BLaER1 treated with 17β-estradiol and CSF1 and Interleukin-3, amounts not matched to agents 10 nM and 100 nM (cell line): ENCODE data around the gene NEURL1B.
"Not testable (repeated sequence)": the region's sequence is repeated elsewhere in the genome, so short reads cannot be mapped to it uniquely, and the experiment has no call there.

ENCODE experiments used
- H3K27ac ChIP-seq, 11 experiments: shearing (Covaris generic); formaldehyde crosslinking; 2 replicates each; pipeline ENCODE4 v1.8.1; 2022
- H3K27me3 ChIP-seq, 11 experiments: shearing (Covaris generic); formaldehyde crosslinking; 2 replicates each; pipeline ENCODE4 v1.8.1; 2022
- H3K36me3 ChIP-seq, 11 experiments: shearing (Covaris generic); formaldehyde crosslinking; 2 replicates each; pipeline ENCODE4 v1.8.1; 2022
- H3K4me1 ChIP-seq, 10 experiments: shearing (Covaris generic); formaldehyde crosslinking; 2 replicates each; pipeline ENCODE4 v1.8.1; 2022
- H3K4me2 ChIP-seq, 11 experiments: shearing (Covaris generic); formaldehyde crosslinking; 2 replicates each; pipeline ENCODE4 v1.8.1; 2022
- H3K4me3 ChIP-seq, 10 experiments: shearing (Covaris generic); formaldehyde crosslinking; 2 replicates each; pipeline ENCODE4 v1.8.1; 2022
- H3K9ac ChIP-seq, 11 experiments: shearing (Covaris generic); formaldehyde crosslinking; 2 replicates each; pipeline ENCODE4 v1.8.1; 2022
- H3K9me3 ChIP-seq, 11 experiments: shearing (Covaris generic); formaldehyde crosslinking; replicated peaks in 1 of 11; 2 replicates each; pipeline ENCODE4 v1.8.1; 2022
- H4K20me1 ChIP-seq, 11 experiments: shearing (Covaris generic); formaldehyde crosslinking; 2 replicates each; pipeline ENCODE4 v1.8.1; 2022
- Cebpa-rat ChIP-seq, 11 experiments: shearing (Covaris generic); IDR thresholded peaks; 2 replicates each; pipeline ENCODE4 v1.8.1; 2022

Gene NEURL1B

GRCh38 chr5:172648013-172648381 lies 6.9 kb downstream of the NEURL1B start:
- Histone ChIP-seq H3K27ac (peak overlapping the region in 2 of 11 experiments; percentile 5 to 17; a peak in 2 of 22 replicates), H3K4me1 (peaks cover 42 to 89% (median 79%) of the 10 kb centered on the region in 10 experiments), H3K9me3 (peaks cover 0 to 16% (median 6%) of the 10 kb centered on the region in 11 experiments; a peak in 10 of 22 replicates), H3K4me3 (no peak overlapping the region), H4K20me1 (peaks cover 0 to 71% (median 43%) of the 10 kb centered on the region in 11 experiments; a peak in 18 of 22 replicates), H3K36me3 (peaks cover 0 to 87% (median 59%) of the 10 kb centered on the region in 11 experiments; a peak in 17 of 22 replicates), H3K9ac (peak overlapping the region in 5 of 11 experiments; percentile 4 to 53 (median 21); a peak in 4 of 22 replicates), H3K27me3 (peaks cover 0 to 7% (median 0%) of the 10 kb centered on the region in 11 experiments; a peak in 2 of 22 replicates), H3K4me2 (peak overlapping the region; percentile 15 to 97 (median 92); a peak in 21 of 22 replicates)
- no peak for TF ChIP-seq Cebpa-rat (IDR thresholded peaks at IDR 0.05)

- Histone ChIP-seq H3K36me3 (peaks cover 0 to 95% (median 65%) of the 10 kb centered on the region in 11 experiments; a peak in 17 of 22 replicates), H3K9me3 (peaks cover 0 to 21% (median 7%) of the 10 kb centered on the region in 11 experiments; a peak in 15 of 22 replicates), H3K4me1 (peaks cover 35 to 82% (median 72%) of the 10 kb centered on the region in 10 experiments), H3K27ac (peak overlapping the region in 1 of 11 experiments; percentile 17; a peak in 1 of 22 replicates), H4K20me1 (peaks cover 0 to 71% (median 43%) of the 10 kb centered on the region in 11 experiments; a peak in 18 of 22 replicates), H3K27me3 (0 out of 22 replicates have a peak, but pooled peaks cover 0 to 1% (median 0%) of the 10 kb centered on the region in 11 experiments), H3K4me3 (no peak overlapping the region), H3K4me2 (peak overlapping the region; percentile 6 to 97 (median 92); a peak in 17 of 22 replicates), H3K9ac (no peak overlapping the region)
- no peak for TF ChIP-seq Cebpa-rat (IDR thresholded peaks at IDR 0.05)
Measured at GRCh38 chr5:172648755-172649154, 7.7 kb downstream of the NEURL1B start.

- H3K4me3 ChIP-seq, H3K27ac ChIP-seq, H3K27me3 ChIP-seq, H3K9ac ChIP-seq: not testable (repeated sequence)
- Histone ChIP-seq H3K4me2 (peak overlapping the region in 8 of 11 experiments; percentile 38 to 96 (median 91); a peak in 15 of 22 replicates), H3K4me1 (peaks cover 41 to 68% (median 60%) of the 10 kb centered on the region in 10 experiments), H4K20me1 (peaks cover 0 to 47% (median 0%) of the 10 kb centered on the region in 11 experiments; a peak in 7 of 22 replicates), H3K9me3 (peaks cover 27 to 52% (median 39%) of the 10 kb centered on the region in 11 experiments), H3K36me3 (peaks cover 6 to 63% (median 50%) of the 10 kb centered on the region in 11 experiments; a peak in 21 of 22 replicates)
Measured at GRCh38 chr5:172656496-172656895, 15.4 kb downstream of the NEURL1B start.

GRCh38 chr5:172657524-172658233 lies 16.6 kb downstream of the NEURL1B start:
- Histone ChIP-seq H3K27ac (peak overlapping the region in 10 of 11 experiments; percentile 46 to 86 (median 80); a peak in 18 of 22 replicates), H4K20me1 (peaks cover 0 to 42% (median 0%) of the 10 kb centered on the region in 11 experiments; a peak in 6 of 22 replicates), H3K4me2 (peak overlapping the region; percentile 71 to 98 (median 89)), H3K36me3 (peaks cover 6 to 62% (median 39%) of the 10 kb centered on the region in 11 experiments; a peak in 21 of 22 replicates), H3K9me3 (peaks cover 27 to 43% (median 35%) of the 10 kb centered on the region in 11 experiments), H3K4me1 (peaks cover 47 to 68% (median 65%) of the 10 kb centered on the region in 10 experiments), H3K9ac (peak overlapping the region in 8 of 11 experiments; percentile 57 to 77 (median 72); a peak in 16 of 22 replicates), H3K4me3 (peak overlapping the region in 7 of 10 experiments; percentile 19 to 56 (median 39); a peak in 9 of 20 replicates)
- not testable (repeated sequence) for H3K27me3 ChIP-seq

- Histone ChIP-seq H3K27ac (peak overlapping the region in 10 of 11 experiments; percentile 46 to 86 (median 80); a peak in 19 of 22 replicates), H3K4me1 (peaks cover 47 to 71% (median 67%) of the 10 kb centered on the region in 10 experiments), H3K4me3 (peak overlapping the region in 8 of 10 experiments; percentile 19 to 56 (median 34); a peak in 13 of 20 replicates), H3K27me3 (no peaks in the 10 kb centered on the region), H3K36me3 (peaks cover 6 to 60% (median 36%) of the 10 kb centered on the region in 11 experiments; a peak in 21 of 22 replicates), H3K9me3 (peaks cover 27 to 36% (median 32%) of the 10 kb centered on the region in 11 experiments), H4K20me1 (peaks cover 0 to 45% (median 0%) of the 10 kb centered on the region in 11 experiments; a peak in 6 of 22 replicates), H3K9ac (peak overlapping the region in 10 of 11 experiments; percentile 7 to 77 (median 66); a peak in 19 of 22 replicates), H3K4me2 (peak overlapping the region; percentile 71 to 98 (median 89))
- no peak for TF ChIP-seq Cebpa-rat (IDR thresholded peaks at IDR 0.05)
Measured at GRCh38 chr5:172658391-172658790, 17.3 kb downstream of the NEURL1B start.

- peak overlapping the region in 10 of 11 experiments; percentile 34 to 88 (median 82); a peak in 19 of 22 replicates for H3K27ac ChIP-seq
- H3K4me2 ChIP-seq = peak overlapping the region; percentile 79 to 98 (median 93)
Measured at GRCh38 chr5:172658961-172659501, 18.0 kb downstream of the NEURL1B start.

GRCh38 chr5:172659570-172659908 lies 18.5 kb downstream of the NEURL1B start:
- peak overlapping the region in 10 of 11 experiments; percentile 34 to 88 (median 82); a peak in 19 of 22 replicates for H3K27ac ChIP-seq

More at GRCh38 chr5:172658961-172659501, 18.0 kb downstream of the NEURL1B start:
- TF ChIP-seq Cebpa-rat (IDR thresholded peaks at IDR 0.05) = no peak
- H4K20me1 ChIP-seq = peaks cover 0 to 48% (median 0%) of the 10 kb centered on the region in 11 experiments; a peak in 6 of 22 replicates
- H3K4me3 ChIP-seq = peak overlapping the region in 3 of 10 experiments; percentile 28 to 56 (median 46); a peak in 3 of 20 replicates
- peak overlapping the region in 9 of 11 experiments; percentile 50 to 77 (median 75); a peak in 17 of 22 replicates for H3K9ac ChIP-seq
- H3K36me3 ChIP-seq = peaks cover 6 to 57% (median 31%) of the 10 kb centered on the region in 11 experiments; a peak in 21 of 22 replicates
- peaks cover 22 to 30% (median 29%) of the 10 kb centered on the region in 11 experiments for H3K9me3 ChIP-seq
- H3K27me3 ChIP-seq = no peaks in the 10 kb centered on the region
- peaks cover 47 to 77% (median 73%) of the 10 kb centered on the region in 10 experiments for H3K4me1 ChIP-seq

More at GRCh38 chr5:172659570-172659908, 18.5 kb downstream of the NEURL1B start:
- TF ChIP-seq Cebpa-rat (IDR thresholded peaks at IDR 0.05) = no peak
- Histone ChIP-seq H4K20me1 (peaks cover 0 to 53% (median 0%) of the 10 kb centered on the region in 11 experiments; a peak in 6 of 22 replicates), H3K4me3 (peak overlapping the region in 1 of 10 experiments; percentile 54; a peak in 1 of 20 replicates), H3K36me3 (peaks cover 6 to 53% (median 26%) of the 10 kb centered on the region in 11 experiments; a peak in 21 of 22 replicates), H3K9ac (peak overlapping the region in 8 of 11 experiments; percentile 68 to 77 (median 75); a peak in 17 of 22 replicates), H3K4me1 (peaks cover 47 to 80% (median 75%) of the 10 kb centered on the region in 10 experiments), H3K27me3 (no peaks in the 10 kb centered on the region), H3K9me3 (peaks cover 17 to 25% (median 24%) of the 10 kb centered on the region in 11 experiments), H3K4me2 (peak overlapping the region; percentile 79 to 98 (median 93))
